Common myeloid progenitor, CD34-positive (primary cell): ENCODE results near the gene ZNF224. TPM values are rescaled to one million over a fixed set of nuclear protein-coding genes. Genes with fewer than 3 reads are reported as not detected.

Experiments used
- CTCF ChIA-PET: fragments of 350-600 bp; sonication (Branson Sonifier 250); formaldehyde crosslinking; loops from one replicate; lab custom pipeline; 2021; ENCODE audit warnings: antibody characterized with exemption; lab: Charles Lee
- POLR2A ChIA-PET: fragments of 350-600 bp; sonication (Branson Sonifier 250); formaldehyde crosslinking; loops from one replicate; lab custom pipeline; 2021; ENCODE audit warnings: antibody characterized with exemption; lab: Charles Lee
- DNase-seq, 3 donors: peaks; one replicate each; pipeline versions ENCODE4 v3.0.0 to v3.0.0-alpha.2; 2013
- H3K27ac ChIP-seq, 2 experiments: 1 replicate in 1 of 2; 2 replicates in 1 of 2; pipeline ENCODE4 v1.7.0; 2013; ENCODE audit warnings: inconsistent platforms in 2 of 2, low read length in 2 of 2, mild to moderate bottlenecking in 2 of 2, low read depth in 1 of 2, moderate library complexity in 1 of 2; ENCODE audit not compliant: severe bottlenecking in 2 of 2, insufficient read depth in 1 of 2, poor library complexity in 1 of 2
- H3K27me3 ChIP-seq, 5 experiments: replicated peaks in 2 of 5; 1 replicate in 3 of 5; 2 replicates in 2 of 5; pipeline versions ENCODE4 v1.6.1 to v1.7.0; 2013; ENCODE audit warnings: low read length in 4 of 5, mild to moderate bottlenecking in 2 of 5, moderate library complexity in 2 of 5, inconsistent platforms in 1 of 5; ENCODE audit not compliant: insufficient read depth in 5 of 5, control insufficient read depth in 4 of 5
- H3K36me3 ChIP-seq, 4 experiments: 1 replicate in 2 of 4; 2 replicates in 2 of 4; pipeline versions ENCODE4 v1.6.1 to v1.7.0; 2013; ENCODE audit warnings: low read length in 3 of 4, control low read depth in 1 of 4, mild to moderate bottlenecking in 1 of 4; ENCODE audit not compliant: control insufficient read depth in 4 of 4, insufficient read depth in 4 of 4
- H3K4me1 ChIP-seq, 4 experiments: 1 replicate in 3 of 4; 2 replicates in 1 of 4; pipeline versions ENCODE4 v1.6.1 to v1.7.1; 2013; ENCODE audit warnings: low read length in 3 of 4, mild to moderate bottlenecking in 3 of 4, control low read depth in 1 of 4, inconsistent platforms in 1 of 4, moderate library complexity in 1 of 4; ENCODE audit not compliant: control insufficient read depth in 4 of 4, insufficient read depth in 4 of 4; ENCODE audit errors: control extremely low read depth in 1 of 4
- H3K4me3 ChIP-seq, 7 experiments: 1 replicate in 4 of 7; 2 replicates in 3 of 7; pipeline versions ENCODE4 v1.5.1 to v1.7.0; 2013; ENCODE audit warnings: mild to moderate bottlenecking in 7 of 7, low read length in 6 of 7, moderate library complexity in 6 of 7, inconsistent platforms in 2 of 7, low read depth in 2 of 7, control low read depth in 1 of 7; ENCODE audit not compliant: insufficient read depth in 4 of 7, control insufficient read depth in 1 of 7; ENCODE audit errors: extremely low read depth in 1 of 7
- H3K9me3 ChIP-seq, 5 experiments: 1 replicate in 4 of 5; 2 replicates in 1 of 5; pipeline versions ENCODE4 v1.6.1 to v1.7.1; 2013; ENCODE audit warnings: low read length in 4 of 5, mild to moderate bottlenecking in 2 of 5, inconsistent platforms in 1 of 5, low read depth in 1 of 5, moderate library complexity in 1 of 5; ENCODE audit not compliant: control insufficient read depth in 4 of 5, insufficient read depth in 2 of 5; ENCODE audit errors: control extremely low read depth in 1 of 5
- WGBS: methylation state at CpG from one replicate; pipeline ENCODE4 v1.1.5; 2013; ENCODE audit not compliant: insufficient coverage; 5-methylcytosine and 5-hydroxymethylcytosine counted together
- polyA plus RNA-seq: library from polyadenylated mRNA; unstranded; fragments of 120-200 nt; gene quantifications from one replicate; pipeline ENCODE4 v1.2.1, GENCODE V29; 2013

Gene ZNF224
- polyA plus RNA-seq = 36.4 TPM

GRCh38 chr19:44093931-44094765 lies at the start of gene ZNF224:
Gene ZNF224, plus strand, starts transcription at chr19:44094361. Its CDS starts 3,513 bp downstream, at chr19:44097874.
- 0% methylated on average over 49 of the region's 50 CpGs for WGBS
- CTCF ChIA-PET = interaction anchor here (0.8 to 1.0 kb wide), 3 partner anchors 17 to 43 kb away, joined by 3 to 4 read pairs (median 3); no protein-coding TSS in a partner anchor
- Histone ChIP-seq H3K9me3 (peaks cover 0 to 16% (median 4%) of the 10 kb centered on the region in 5 experiments), H3K27me3 (no peaks in the 10 kb centered on the region), H3K36me3 (peaks cover 7 to 28% (median 22%) of the 10 kb centered on the region in 4 experiments), H3K4me1 (peaks cover 0 to 16% (median 10%) of the 10 kb centered on the region in 4 experiments), H3K4me3 (peak within 1 kb of the TSS; percentile 72 to 99 (median 95)), H3K27ac (peak within 1 kb of the TSS; percentile 58 to 84)
- POLR2A ChIA-PET = no interaction called here
- peak; percentile 89 to 94 (median 94) for DNase-seq

DNA sequence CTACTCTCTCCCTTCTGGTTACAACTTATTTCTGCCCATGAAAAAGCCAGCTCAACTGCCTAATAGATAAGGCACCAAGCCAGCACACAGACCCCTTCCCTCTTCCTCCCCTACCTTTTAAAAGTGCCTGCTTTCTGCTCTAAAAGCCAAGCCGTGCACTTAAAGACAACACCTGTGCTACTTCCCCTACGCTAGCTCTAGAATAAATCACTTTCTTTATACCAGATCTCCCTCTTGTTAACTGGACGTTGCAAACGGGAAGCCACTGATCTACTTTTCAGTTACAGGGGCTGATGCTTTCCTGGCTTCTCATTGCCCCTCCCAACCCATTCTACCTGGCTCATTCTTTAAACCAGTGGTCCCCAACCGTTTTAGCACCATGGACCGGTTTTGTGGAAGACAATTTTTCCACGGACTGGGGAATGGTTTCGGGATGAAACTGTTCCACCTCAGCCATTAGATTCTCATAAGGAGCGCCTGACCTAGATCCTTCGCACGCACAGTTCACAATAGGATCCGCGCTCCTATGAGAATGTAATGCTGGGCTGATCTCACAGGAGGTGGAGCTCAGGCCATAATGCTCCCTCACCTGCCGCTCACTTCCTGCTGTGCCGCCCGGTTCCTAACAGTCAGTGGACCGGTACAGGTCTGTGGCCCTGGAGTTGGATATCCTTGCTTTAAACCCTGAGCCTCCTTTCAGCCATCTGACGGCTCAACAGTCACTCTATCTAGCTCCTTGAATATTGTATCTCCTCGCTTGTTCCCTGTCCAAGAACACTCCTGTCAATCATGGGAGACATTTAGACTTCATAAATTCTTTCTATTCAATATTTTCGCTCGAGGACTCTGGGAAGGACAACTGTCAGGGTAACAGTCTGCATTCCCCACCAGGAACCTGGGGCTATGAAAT lies 43.2 kb upstream of the ZNF224 start:
- H3K27ac ChIP-seq = peak overlapping the region; percentile 59 to 82
- H3K4me1 ChIP-seq = peaks cover 6 to 18% (median 12%) of the 10 kb centered on the region in 4 experiments
- POLR2A ChIA-PET = interaction anchor here (0.7 to 1.0 kb wide), 2 partner anchors 26 to 47 kb away, joined by 3 to 4 read pairs; partner anchors contain the start of gene ZNF222
- peak overlapping the region; percentile 85 to 99 (median 92) for H3K4me3 ChIP-seq
- WGBS = 4% methylated on average over 11 of the region's 21 CpGs
- peaks cover 0 to 2% (median 0%) of the 10 kb centered on the region in 5 experiments for H3K27me3 ChIP-seq
- CTCF ChIA-PET = interaction anchor here (1.5 kb wide), 1 partner anchor 44 kb away, joined by 4 read pairs; no protein-coding TSS in a partner anchor
- DNase-seq = peak; percentile 21 to 55 (median 38)
- peaks cover 8 to 19% (median 11%) of the 10 kb centered on the region in 4 experiments for H3K36me3 ChIP-seq
- peaks cover 5 to 22% (median 10%) of the 10 kb centered on the region in 5 experiments for H3K9me3 ChIP-seq

DNA sequence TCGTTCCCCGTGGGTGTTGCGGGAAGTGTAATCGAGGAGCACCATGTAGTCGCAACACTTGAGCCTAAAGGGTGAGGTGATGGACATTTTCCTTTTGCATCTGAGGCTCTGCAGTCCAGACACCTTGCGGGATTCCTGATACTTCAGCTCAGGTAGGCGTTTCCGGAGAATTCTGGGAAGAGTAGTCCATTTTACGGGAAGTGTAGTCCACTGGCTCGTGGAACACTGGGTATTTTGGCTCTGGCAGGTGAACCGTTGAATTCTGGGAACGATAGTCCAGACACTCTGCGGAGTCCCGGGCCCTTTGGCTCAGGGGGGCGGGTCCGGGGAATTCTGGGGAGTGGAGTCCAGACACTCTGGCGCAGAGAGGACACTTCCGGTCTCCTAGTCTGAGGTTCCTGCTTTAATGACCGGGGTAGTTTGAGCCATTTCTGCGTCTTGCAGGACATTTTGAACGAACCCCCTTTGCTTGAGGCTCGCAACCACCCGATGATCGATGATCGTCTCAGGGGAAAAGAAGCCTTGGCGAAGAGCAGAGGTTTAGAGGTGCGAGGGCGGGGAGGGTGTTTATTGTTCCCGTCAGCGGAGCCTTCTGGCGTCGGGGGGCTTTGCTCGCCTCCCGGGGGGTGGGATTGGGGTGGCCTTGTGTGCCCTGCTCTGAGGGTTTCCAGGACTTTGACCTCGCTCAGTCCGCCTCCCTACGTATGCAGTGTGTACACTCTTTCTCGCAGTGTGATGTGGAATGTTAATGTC lies 42.3 kb upstream of the ZNF224 start, which contains the start of gene ZNF223:
Gene ZNF223, plus strand, starts transcription at position 387 of the 753 bp plus-strand sequence. CDS start 3,141 bp downstream, outside the sequence.
- Histone ChIP-seq H3K27ac (peak within 1 kb of the TSS; percentile 59 to 82), H3K4me3 (peak within 1 kb of the TSS; percentile 85 to 99 (median 92)), H3K9me3 (peaks cover 6 to 25% (median 10%) of the 10 kb centered on the region in 5 experiments), H3K4me1 (peaks cover 6 to 18% (median 12%) of the 10 kb centered on the region in 4 experiments), H3K36me3 (peaks cover 10 to 25% (median 13%) of the 10 kb centered on the region in 4 experiments), H3K27me3 (peaks cover 0 to 2% (median 0%) of the 10 kb centered on the region in 5 experiments)
- POLR2A ChIA-PET = interaction anchor here (1.0 kb wide), 1 partner anchor 27 kb away, joined by 4 read pairs; the partner anchor contains the start of gene ZNF222
- 0% methylated on average over 28 of the region's 38 CpGs for WGBS
- DNase-seq = peak; percentile 72 to 78 (median 76)
- CTCF ChIA-PET = interaction anchor here (1.5 kb wide), 1 partner anchor 43 kb away, joined by 4 read pairs; no protein-coding TSS in a partner anchor

DNA sequence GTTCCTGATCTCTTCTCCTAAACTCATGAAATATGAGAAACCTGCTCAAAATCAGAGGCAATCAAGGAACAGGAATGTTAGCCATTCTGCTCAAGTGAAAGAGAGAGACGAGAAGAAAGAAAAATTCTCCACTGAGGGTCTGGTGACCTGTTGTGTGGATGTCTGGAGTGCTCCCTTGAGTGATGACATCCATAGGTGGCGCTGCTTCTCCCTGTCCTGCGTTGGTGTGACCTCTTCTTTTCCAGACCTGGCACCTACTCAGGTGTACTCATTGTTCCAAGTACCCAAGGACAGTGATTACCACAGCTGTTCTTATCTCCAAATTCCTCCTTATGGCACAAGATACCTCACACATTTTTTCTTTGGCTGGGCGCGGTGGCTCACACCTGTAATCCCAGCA lies 38.3 kb upstream of the ZNF224 start:
- DNase-seq = no peak
- Histone ChIP-seq H3K4me1 (peaks cover 6 to 14% (median 10%) of the 10 kb centered on the region in 4 experiments), H3K36me3 (peaks cover 35 to 65% (median 43%) of the 10 kb centered on the region in 4 experiments), H3K27ac (no peak overlapping the region), H3K4me3 (no peak overlapping the region), H3K27me3 (no peaks in the 10 kb centered on the region), H3K9me3 (peaks cover 15 to 59% (median 28%) of the 10 kb centered on the region in 5 experiments)
- ChIA-PET CTCF (no interaction called here), POLR2A (no interaction called here)
- 100% methylated on average over 4 of the region's 5 CpGs for WGBS

DNA sequence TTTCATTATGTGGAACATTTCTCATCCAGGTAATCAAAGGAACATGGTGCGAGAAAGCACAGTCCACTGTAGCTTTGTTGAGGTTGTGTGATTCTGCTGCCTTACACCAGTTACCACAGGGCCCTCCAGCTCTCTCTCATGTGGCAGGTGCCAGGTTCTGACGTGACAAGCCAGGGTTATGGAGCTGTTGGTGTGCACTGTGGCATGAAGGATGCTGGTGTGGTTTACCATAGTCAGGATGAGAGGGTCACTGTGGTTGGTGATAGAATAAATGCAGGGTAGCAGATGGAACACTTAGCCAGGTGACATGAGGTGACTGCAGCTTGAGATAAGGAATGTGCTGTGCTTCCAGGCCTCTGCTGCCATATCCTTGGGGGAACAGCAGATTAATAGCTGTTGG lies 34.9 kb upstream of the ZNF224 start:
- ChIA-PET CTCF (no interaction called here), POLR2A (no interaction called here)
- H3K4me1 ChIP-seq = no peaks in the 10 kb centered on the region
- WGBS = 100% methylated on average over 2 of the region's 2 CpGs
- H3K27me3 ChIP-seq = no peaks in the 10 kb centered on the region
- H3K9me3 ChIP-seq = peaks cover 20 to 87% (median 49%) of the 10 kb centered on the region in 5 experiments
- no peak overlapping the region for H3K4me3 ChIP-seq
- no peak for DNase-seq
- H3K27ac ChIP-seq = no peak overlapping the region
- H3K36me3 ChIP-seq = peaks cover 56 to 97% (median 62%) of the 10 kb centered on the region in 4 experiments

GRCh38 chr19:44061038-44061437 lies 33.1 kb upstream of the ZNF224 start:
- Histone ChIP-seq H3K27ac (no peak overlapping the region), H3K4me3 (no peak overlapping the region), H3K4me1 (no peaks in the 10 kb centered on the region), H3K27me3 (no peaks in the 10 kb centered on the region), H3K9me3 (peaks cover 20 to 83% (median 43%) of the 10 kb centered on the region in 5 experiments), H3K36me3 (peaks cover 45 to 96% (median 62%) of the 10 kb centered on the region in 4 experiments)
- no CpG with 5 or more reads among the region's 1 CpG for WGBS
- DNase-seq = no peak
- ChIA-PET CTCF (no interaction called here), POLR2A (no interaction called here)
